GM19023 (cell line): Measurements from ENCODE around the gene ARMH3.
A peak's percentile ranks its signal among the peaks of the same experiment; 100 is the strongest.
"Not testable (repeated sequence)": the region's sequence is repeated elsewhere in the genome, so short reads cannot be mapped to it uniquely, and the experiment has no call there.

Experiments used
- ATAC-seq: cut with Tn5 transposase; IDR thresholded peaks from one replicate; pipeline ENCODE4 v1.9.1; 2021; ENCODE audit warnings: mild to moderate bottlenecking, moderate library complexity; ENCODE audit not compliant: unreplicated experiment

The ARMH3 gene

GRCh38 chr10:102054881-102055646, 909 bp downstream of the ARMH3 start:
- ATAC-seq: not testable (repeated sequence)

DNA sequence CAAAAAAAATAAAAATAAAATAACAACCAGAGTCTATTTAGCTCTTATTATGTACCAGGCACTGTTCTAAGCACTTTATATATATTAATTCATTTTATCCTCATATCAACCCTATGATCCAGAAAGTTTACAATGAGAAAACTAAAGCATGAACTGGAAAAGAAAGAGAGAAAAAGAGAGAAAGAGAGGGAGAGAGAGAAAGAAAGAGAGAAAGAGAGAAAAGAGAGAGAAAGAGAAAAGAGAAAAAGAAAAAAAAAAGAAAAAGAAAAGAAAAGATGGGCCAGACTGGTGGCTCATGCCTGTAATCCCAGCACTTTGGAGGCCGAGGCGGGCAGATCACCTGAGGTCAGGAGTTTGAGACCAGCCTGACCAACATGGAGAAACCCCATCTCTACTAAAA, 9.9 kb downstream of the ARMH3 start:
- ATAC-seq: no peak

DNA sequence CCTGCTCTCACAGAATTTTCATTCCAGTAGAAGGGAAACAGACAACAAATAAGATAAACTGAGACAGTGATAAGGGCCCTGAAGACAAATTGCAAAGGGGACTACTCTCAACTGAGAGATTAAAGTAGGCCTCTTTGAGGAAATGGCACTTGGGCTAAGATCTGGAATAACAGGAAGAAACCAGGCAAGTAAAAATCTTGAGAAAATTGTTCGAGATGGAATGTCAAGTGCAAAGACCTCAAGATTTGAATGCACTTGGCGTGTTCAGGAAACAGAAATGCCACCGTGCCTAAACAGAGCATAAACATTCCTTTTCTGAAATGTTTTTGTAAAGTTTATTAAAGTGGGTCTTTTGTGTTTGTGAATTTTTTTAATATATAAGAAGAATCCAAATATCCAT, 10.7 kb downstream of the ARMH3 start:
- no peak for ATAC-seq

- no peak for ATAC-seq
Measured at GRCh38 chr10:102040305-102041050, 15.5 kb downstream of the ARMH3 start.

DNA sequence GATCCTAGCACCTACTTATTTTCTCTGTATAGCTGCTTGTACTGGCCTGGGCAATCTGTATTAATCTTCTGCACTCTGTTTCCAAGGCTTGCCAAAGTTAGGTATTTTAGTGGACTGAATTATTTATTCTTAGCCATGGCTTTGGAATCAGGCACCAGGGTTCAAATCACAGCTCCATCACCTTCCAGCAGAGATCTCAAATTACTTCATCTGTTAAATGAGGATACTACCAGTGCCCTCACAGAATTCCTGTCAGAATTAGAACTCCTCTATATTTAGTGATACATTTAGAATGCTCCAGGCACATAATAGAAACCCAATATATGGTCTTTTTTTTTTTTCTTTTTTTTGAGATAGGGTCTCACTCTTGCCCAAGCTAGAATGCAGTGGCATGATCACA, 17.6 kb downstream of the ARMH3 start:
- no peak for ATAC-seq

- not testable (repeated sequence) for ATAC-seq
Measured at GRCh38 chr10:102035807-102036206, 20.2 kb downstream of the ARMH3 start.

GRCh38 chr10:102033787-102034186, 22.2 kb downstream of the ARMH3 start:
- ATAC-seq: no peak

DNA sequence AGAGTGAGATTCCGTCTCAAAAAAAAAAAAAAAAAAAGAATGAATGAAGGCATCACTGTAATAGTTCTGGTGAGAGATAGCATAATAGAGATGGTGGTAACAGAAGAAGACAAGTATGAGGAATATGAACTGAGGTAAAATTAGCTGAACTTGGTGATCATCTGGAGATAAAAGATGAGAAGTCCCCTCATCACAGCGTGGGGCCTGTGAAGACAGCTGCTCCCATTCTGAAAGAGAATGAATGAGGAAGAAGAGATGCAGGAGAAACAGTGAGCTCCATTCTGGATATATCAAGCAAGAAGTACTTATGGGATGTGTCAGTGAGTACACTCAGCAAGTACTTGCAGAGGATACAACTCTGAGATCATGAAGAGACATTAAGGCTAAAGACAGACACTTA, 28.7 kb downstream of the ARMH3 start:
- no peak for ATAC-seq

DNA sequence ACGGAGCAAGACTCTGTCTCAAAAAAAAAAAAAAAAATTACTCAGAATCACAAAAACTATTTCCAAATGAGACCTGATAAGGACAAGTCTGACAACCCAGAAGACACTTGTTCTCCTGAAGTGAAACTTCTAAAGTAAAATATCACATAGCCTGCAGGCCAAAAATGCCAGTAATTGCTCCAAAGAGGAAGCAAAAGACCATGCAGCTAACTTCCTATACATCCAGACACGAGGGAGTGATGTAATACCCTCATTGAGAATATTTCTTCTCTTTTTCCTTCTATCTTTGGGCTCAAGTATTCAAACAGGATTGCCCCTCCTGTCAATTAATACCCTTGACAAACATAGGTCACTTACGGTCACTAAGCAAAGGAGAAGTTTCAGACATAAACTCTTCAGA, 31.2 kb downstream of the ARMH3 start:
- ATAC-seq: no peak

GRCh38 chr10:102020938-102021337, 35.0 kb downstream of the ARMH3 start:
- no peak for ATAC-seq

- no peak for ATAC-seq
Measured at GRCh38 chr10:102017295-102017694, 38.7 kb downstream of the ARMH3 start.

DNA sequence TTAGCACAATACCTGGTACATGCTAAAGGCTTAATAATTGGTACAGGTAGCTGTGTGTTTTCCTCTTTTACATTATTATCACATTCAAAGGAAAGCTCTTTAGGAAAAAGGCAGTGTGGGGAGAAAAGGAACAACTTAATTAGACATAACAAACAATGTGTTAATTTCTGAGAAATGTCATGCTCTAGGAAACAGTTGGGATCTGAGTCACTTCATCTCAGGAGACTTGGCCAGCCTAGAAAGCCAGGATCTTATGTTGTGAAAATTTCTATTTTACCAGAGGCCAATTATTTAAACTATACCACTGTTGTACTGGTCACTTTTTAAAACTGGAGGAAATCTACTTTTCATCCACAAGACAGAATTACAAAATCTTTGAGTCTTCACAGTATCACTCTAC, 39.6 kb downstream of the ARMH3 start:
- no peak for ATAC-seq

- no peak for ATAC-seq
Measured at GRCh38 chr10:102010961-102011360, 45.0 kb downstream of the ARMH3 start.

DNA sequence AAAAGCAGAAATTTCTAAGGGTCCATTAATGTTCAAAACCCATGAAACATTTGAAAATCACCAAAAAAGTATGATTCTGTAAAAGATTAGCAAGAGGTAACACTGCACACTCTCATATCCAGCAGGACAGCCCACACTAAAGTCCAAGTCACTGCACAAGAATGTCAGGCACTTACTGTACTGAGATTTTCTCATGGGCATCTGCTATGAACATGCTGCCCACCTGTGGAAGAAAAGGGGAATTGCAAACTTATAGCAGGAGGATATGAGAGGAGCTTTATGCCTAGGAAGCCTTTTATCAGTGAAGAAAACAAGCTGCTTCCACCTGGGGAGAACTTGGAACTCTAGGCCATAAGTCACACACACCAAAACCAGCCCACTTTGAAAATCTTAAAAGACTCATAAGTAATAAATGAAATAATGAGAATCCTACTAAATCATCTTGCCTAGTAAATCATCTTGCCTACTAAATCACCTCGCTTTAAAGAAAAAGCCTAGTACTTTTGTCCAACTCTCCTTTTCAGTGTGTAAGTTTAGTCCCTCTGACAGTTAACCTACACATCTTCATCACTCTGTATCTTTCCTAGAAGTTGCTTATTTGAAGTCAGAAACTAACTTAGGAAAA, 46.1 kb downstream of the ARMH3 start:
- no peak for ATAC-seq

DNA sequence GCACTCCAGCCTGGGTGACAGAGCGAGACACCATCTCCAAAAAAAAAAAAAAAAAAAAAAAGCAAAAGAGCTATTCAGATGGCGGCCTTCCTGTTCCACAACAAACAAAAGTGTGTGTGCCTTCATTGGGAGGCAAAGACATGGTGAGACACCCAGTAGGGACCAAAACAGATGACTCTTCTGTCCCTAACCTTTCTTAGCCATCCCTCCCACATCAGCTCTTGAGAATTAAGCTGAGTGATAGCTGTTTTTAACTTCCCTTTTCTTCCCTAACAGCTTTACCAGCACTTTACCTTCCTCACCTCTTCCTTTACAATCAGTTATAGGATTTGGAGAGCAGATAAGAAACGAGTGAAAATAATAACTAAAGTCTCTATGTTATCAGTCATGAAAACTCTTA, 48.2 kb downstream of the ARMH3 start:
- ATAC-seq: no peak

DNA sequence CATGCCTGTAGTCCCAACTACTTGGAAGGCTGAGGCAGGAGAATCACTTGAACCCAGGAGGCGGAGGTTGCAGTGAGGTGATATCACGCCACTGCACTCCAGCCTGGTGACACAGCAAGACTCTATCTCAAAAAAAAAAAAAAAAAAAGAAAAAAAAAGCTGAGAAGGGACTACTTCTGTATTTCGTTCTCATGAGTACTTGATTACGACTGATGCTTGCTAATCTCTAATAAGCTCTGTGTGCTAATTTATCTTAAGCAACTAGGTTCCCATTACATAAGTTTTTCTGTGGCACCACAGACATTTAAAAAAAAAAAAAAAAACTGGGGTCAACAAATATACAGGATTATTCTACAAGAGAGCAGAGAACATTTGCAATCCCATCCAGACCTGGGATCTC, 48.9 kb downstream of the ARMH3 start:
- ATAC-seq: not testable (repeated sequence)

GRCh38 chr10:102004376-102004775, 51.6 kb downstream of the ARMH3 start:
- ATAC-seq: no peak

GRCh38 chr10:102003541-102003940, 52.4 kb downstream of the ARMH3 start:
- no peak for ATAC-seq

GRCh38 chr10:102001435-102002068, 54.4 kb downstream of the ARMH3 start:
- peak; percentile 78 for ATAC-seq

GRCh38 chr10:101997803-101998202, 58.2 kb downstream of the ARMH3 start:
- ATAC-seq: no peak

GRCh38 chr10:101995451-101996063, 60.4 kb downstream of the ARMH3 start:
- no peak for ATAC-seq
